Endometrial microvascular endothelial cells (primary cell): ENCODE data around the gene SSTR4. TPM values are rescaled to one million over a fixed set of nuclear protein-coding genes. Genes with fewer than 3 reads are reported as not detected.
"Not testable (repeated sequence)": the region's sequence is repeated elsewhere in the genome, so short reads cannot be mapped to it uniquely, and the experiment has no call there.

ENCODE experiments used
- in situ Hi-C: cut with HindIII; loops from 2 replicates; pipeline ENCODE4 v1.10.0; 2017; ENCODE audit warnings: low sequenced_read_pairs, low pct_unique_long_range_greater_than_20kb; ENCODE audit errors: inconsistent ontology term
- total RNA-seq: library from RNA; depleted of rRNA; stranded (reverse); fragments of >200 nt; gene quantifications from one replicate; pipeline ENCODE4 v1.2.3, GENCODE V29; 2015; ENCODE audit errors: inconsistent ontology term

SSTR4 gene
- total RNA-seq, 1 donor from 2014 or later, result not detected

DNA sequence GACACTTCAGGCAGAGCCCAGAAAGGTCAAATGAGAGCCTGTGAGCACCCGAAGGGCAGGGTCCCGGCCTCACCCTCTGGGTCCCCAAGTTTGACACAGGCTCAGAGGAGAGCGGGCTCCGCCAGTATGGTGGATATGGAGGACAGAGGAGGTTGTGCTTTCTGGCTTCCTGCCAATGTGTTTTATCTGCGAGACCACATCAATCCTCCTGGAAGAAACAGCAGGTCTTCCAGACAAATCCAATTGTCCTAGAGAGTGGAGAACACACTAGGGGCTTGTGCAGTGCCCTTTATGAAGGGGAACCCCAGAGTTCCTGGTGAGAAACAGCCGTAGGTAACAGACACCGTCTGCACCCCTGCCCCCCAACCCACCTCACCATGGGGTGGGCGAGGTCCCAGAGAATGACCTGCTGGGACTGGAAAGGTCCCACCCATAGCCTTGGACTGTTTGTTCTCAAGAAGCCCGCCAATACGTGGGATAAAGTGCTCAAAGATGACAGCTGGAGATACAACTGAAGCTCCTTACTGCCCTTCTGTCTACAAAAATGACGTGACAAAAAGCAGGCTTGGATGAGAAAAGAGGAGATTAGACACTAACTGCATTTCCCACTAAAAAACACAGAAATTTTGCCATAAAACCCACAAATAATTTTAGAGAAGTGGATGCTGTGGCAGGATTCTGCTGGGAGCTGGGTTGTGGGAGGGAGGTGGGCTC lies 23.9 kb upstream of the SSTR4 start:
- in situ Hi-C loops, result no loop called here

DNA sequence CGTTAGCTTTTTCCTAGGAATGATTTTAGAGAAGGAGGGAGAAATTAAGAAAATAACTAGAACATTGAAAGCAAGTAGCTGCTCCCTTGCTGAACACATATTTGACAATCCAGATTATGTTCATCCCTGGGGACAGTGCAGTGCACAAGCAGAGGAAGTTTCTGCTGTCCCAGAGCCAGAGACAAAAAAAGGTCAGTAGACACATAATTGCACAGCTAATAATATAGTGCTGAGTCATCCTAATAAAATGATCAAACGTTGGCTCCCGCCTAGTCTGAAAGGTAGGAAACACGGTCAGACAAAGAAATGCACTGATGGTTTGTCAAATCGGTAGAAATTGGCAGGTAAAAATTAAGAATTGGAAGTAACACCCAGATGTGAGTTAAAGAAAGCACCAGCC lies 21.7 kb upstream of the SSTR4 start:
- in situ Hi-C loops, result no loop called here

DNA sequence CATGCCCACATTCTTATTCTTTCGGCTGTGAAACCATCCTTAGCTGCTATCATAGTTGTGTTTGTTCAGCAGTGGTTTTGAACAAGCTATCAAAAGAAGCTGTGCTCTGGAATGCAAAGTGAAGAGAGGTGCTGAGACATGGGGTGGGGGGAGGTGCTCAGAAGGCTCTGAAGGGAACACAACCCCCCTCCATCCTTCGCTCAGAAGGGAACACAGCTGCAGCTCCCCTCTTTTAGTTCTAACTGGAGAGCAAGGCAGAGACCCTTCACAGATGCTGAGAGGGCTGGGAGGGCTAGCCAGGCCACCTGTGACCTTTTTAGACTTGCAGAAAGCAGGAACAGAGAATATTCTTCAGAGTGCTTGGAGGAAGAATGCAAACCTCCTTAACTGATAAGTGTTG lies 17.6 kb upstream of the SSTR4 start:
- in situ Hi-C loops, result no loop called here

DNA sequence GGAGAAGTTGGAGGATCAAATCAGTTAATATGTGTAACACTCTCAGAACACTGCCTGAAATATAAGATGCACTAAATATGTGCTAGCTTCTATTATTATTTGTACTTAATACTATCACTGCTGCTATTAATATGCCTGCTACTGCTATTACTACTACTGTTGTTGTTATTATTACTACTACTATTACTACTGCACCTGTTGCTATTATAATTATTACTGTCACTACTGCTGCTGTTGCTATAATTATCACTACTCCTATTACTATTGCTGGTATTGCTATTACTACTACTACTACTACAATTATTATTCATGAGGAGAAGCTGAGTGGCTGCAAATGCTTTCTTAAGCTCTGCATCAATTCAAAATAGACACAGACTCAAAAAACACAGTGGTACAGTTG lies 16.7 kb upstream of the SSTR4 start:
- in situ Hi-C loops, result no loop called here

DNA sequence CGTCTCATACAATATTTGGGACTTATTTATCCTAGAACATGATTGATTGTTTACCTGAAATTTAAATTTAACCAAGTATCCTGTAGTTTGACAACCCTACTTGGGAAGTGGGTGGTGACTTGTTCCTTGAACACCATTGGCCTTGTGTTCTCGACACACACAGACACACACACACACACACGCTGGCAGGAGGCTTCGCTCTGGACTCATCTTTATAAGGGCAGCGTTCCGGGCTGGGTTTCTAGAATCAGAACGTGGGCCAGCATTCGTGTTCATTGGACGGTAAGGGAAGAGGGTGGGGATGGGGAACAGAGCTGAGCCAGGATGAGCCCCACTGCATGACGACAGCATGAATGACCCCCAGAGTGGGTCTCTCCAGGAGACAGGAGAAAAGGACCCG lies 16.2 kb upstream of the SSTR4 start:
- in situ Hi-C loops, result no loop called here

DNA sequence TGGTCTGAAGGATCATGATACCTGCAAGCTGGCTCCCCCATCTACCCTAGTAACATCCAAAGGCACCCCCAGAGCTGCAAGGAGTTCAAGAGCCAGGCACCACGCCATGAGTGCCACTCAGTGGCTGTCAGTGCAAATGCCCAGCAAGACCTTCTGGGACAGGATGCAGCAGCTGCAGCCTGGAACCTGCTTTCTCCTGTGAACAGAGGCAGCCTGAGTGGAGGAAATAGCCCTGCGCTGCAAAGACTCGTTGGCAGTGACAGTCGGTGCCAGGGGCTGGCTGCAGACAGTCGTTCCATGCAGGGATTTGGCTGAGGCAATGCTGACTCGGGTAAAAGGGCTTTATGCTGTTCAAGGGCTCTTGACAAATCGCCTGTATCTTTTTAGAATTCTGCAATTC lies 15.7 kb upstream of the SSTR4 start:
- in situ Hi-C loops, result no loop called here

DNA sequence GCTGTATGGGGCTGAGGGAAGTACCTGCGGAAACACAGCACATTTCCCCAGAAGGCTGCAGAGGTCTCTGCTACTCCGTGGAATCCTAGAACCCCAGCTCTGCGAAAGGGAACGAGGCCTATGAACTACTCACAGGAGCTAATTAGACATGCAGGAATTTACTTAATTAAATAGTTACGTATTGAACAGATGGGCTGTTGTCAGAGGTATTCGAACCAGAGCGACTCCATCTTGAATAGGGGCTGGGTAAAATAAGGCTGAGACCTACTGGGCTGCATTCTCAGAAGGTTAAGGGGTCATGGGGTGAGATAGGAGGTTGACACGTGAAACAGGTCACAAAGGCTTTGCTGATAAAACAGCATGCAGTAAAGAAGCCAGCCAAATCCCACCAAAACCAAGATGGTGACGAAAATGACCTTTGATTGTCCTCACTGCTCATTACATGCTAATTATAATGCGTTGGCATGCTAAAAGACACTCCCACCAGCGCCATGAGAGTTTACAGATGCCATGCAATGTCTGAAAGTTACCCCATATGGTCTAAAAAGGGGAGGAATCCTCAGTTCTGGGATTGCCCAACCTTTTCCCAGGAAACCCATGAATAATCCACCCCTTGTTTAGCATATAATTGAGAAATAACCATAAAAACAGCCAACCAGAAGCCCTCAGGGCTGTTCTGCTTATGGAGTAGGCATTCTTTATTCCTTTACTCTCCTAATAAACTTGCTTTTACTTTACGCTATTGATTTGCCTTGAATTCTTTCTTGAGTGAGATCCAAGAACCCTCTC lies 14.7 kb upstream of the SSTR4 start:
- in situ Hi-C loops, result no loop called here

DNA sequence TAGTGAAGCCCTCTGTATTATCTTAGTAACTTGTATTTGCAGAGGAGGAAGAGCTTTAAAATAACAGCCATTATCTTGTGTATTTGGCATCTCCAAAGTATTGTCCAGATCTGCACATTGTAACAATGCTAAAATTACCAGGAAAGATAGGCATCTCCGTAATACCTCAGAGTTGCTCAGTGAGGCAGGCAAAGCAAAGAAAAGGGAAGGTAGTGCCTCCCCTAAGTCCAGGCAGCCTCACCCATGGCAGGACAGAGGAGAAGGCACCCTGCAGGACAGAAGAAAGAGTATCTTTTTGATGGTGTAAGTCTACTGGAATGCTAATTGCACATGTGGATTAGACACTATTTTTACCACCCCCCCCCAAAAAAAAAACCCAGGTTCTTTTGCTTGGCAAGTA lies 13.6 kb upstream of the SSTR4 start:
- in situ Hi-C loops, result no loop called here

DNA sequence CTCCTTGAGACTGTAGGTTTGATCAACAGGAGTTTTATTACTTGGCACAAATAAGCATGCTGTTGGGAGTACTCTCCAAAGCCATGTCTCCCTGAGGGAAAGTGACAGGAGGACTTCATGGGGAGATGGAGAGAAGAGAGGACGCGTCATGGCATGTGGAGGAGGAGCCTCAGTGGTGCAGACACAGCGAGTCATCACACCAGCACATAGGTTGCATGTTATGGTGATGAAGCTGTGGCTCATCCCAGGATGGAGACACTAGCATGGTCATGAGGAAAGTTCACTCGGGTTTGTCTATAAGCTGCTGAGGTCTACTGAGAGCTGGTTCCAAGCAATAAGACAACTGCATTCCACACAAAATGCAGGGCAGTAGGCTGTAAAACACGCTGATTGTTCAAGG lies 13.2 kb upstream of the SSTR4 start:
- in situ Hi-C loops, result no loop called here

DNA sequence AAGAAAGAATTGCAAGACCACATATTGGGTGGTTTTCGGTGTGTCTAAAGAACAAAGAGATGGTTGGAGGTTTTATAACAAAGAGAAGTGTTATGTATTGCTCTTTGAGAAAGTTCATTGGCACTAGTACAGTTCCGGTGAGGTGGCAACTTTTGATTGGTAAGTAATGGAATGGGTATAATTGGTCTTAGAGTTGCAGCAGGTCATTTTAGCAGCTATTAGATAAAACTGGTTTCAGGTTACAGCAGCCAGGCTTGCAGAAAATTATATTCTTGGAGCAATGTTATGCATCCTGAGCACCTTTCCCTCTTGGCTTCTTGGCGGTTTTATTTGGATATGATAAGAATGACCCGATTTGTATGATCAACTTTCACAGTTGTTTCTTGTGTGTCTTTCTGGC lies 12.3 kb upstream of the SSTR4 start:
- in situ Hi-C loops, result no loop called here

DNA sequence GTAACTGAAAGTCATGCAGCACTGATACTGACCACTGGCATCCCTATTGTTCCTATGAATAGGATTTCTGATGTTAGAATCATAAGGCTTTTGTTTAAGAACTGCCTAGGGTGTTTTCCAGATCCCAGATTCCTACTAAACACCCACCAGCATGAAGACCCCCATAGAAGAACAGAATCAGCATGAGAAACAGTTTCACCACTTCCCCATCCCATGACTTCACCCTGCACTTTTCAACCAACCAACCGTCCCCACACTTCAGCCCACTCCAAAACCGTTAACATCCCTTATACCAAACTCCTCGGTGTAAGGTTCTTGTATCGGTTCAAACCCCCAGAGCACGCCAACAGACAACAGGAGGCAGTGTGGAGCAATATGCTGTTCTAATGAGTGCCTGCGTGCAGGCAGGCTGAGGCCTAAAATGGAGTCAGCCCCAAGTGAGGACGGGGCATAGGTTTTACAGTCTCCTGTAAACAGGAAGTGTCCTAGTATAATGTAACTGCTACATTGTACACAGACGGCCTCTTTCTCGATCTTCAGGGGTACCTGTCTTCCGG lies 11.4 kb upstream of the SSTR4 start:
- in situ Hi-C loops, result no loop called here

DNA sequence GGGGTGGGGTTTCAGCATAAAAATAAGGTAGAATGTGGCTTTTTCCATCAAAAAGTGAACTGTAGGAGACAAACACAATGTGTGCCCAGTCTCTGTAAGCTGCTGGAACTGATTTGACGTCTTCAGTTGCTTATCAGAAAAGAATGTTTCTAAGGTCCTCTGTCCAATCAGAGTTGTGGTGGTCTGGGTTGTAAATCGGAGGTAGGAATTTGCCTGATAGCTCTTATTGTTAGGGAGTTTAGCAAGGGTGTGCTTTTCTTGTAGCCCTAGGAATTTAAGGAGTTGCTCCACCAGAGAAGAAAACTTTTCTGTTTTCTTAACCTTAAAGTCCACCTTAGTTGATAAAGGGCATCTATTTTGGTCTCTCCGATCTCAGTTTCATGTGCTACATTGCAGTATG lies 10.4 kb upstream of the SSTR4 start:
- in situ Hi-C loops, result no loop called here

DNA sequence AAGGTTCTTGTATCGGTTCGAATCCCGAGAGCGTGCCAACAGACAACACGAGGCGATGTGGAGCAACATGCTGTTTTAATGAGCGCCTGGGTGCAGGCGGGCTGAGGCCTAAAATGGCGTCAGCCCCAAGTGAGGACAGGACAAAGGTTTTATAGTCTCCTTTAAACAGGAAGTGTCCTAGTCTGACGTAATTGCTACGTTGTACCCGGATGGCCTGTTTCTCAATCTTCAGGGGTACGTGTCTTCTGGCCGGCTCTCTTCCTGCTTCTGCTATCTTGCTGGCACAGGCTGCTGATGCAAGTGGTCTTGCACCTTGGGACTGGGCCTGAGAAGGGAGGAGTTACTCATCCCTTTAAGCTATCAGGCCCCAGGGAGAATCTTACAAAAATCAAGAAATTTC lies 9.6 kb upstream of the SSTR4 start:
- in situ Hi-C loops, result not testable (repeated sequence)

DNA sequence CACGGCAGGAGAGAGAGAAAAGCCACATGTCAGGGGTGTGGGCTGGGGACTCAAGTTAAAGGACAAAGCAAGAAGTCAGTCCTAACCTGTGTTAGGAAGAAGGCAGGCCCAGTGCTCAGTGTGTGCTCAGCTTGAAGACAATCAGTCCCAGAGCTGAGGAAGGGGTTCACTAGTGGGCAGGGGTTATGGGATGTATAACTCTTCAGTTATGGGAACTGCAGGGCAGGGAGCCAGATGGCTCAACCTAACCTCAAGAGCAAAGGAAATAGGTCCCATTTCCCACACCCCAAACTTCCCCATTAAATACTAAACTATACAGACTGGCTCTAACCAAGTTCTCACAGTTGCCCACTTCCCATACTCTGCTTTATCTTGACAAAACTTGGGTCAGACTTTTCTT lies 7.4 kb upstream of the SSTR4 start:
- in situ Hi-C loops, result no loop called here

DNA sequence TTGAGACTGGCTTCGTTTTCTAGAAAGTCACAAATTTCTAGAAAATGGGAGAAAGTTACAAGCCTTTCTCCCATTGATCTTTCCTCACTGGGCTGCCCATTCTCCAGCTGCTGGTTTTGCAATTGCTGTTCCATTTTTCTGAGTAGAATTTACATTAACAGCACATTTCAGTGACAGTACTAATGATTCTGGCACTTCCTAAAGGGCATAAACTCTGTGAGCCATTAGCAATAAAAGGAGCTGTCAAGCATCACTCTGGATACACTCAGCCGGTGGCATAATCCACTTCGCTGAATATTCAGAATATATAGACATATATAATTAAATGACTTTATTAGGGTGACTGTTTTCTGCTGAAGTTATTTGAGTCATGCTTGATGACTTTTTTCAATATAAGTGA lies 6.7 kb upstream of the SSTR4 start:
- in situ Hi-C loops, result no loop called here

DNA sequence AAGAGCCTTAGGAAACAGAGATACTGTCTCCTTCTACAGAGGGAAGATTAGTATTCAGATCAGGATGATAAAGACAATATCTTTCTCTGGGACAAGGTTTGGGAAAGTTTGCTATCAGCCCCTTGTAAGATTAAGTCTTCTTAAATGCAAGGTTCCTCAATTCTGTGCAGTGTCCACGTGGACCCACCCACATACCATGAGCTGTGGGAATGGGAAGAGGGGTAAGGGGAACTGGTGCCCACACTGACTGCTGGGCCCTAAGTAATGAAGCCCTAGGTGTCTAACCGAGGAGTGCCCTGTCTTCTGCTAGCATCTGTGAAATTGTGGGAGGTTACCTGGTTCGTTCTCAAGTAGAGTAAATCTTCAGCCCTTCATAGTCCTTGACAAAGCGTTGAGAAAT lies 5.8 kb upstream of the SSTR4 start:
- in situ Hi-C loops, result no loop called here

DNA sequence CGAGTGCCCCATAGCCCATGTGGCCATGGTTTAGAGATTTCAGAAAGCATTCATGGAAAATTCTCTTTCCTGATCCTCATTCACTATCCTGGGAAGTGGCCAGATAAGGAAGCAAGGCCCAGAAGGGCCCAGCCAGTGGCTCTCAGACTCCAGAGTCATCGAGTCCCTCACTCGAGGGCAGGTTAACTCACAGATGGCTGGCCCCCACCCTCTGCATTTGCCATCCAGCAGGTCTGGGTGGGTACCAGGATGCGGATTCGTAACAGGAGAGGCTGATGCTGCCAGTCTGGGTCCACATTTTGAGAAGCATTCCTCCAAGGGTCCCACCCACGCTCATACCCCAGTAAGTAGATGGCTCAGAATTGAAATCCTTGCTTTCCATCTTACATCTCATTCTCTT lies 3.8 kb upstream of the SSTR4 start:
- in situ Hi-C loops, result no loop called here

DNA sequence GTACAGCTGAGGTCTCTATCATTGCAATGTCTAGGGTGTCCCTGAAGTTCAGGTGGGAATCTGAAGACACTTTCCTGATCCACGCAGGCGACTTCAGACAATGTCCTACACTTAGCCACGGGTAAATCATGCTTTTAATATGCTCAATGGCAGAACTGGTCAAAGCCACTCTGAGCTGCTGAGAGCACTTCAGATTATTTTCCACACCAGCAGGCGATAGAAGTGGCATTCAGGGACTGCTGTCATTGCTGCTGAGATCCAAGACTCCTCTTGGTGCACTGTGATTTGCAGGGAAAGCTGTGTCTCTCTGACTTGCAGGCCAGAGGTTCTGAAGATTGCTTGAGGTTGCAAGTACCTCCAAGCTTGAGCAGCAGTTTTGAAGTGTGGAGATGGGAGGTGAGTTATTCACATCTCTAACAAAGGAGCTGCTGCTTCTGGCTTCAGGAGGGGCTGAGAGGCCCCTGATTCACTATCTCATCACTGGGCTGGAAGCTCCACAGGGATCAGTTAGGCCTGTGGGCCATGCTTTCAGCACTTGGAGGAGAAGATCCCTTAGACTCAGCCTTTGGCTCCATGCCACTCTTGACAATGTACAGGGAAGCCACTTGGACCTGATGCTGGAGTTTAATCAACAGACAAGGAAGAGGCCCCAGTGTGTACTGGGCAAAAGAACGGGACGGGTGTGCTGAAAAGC lies 2.9 kb upstream of the SSTR4 start:
- in situ Hi-C loops, result no loop called here

DNA sequence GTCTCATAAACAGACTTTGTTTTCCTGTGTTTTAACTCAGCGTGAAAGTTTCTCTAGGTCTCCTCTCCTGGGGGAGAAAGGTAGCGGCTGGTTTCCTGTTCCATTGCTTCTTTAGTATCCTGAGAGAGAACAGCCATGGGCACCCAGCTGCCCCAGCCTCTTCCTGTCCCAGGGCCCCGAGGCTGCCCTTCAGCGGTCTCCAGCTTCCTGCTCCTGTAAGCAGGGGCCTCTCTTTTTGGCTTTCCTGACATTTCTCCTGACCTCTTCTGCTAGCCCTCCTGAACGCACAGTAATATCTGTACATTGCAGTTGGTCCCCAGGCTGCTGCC lies 2.4 kb upstream of the SSTR4 start:
- in situ Hi-C loops, result no loop called here

DNA sequence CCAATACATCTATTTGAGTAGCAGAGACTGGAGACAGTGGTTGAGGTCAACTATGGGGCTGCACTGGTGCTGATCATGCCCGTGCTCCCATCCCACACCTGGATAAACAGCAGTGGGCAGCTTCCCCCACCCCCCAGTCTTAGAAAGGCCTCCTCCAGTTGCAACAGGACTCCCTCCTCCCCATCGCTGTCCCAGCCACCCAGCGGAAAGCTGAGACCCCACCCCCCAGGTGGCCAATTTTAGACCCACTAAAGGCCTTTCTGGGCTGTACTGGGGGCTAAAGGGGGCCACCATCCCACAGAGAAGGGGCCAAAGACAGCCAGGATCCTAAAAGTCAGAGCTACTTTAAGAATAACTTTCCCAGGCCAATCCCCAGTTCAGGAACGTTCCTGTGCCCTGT lies 1.2 kb upstream of the SSTR4 start:
- in situ Hi-C loops, result no loop called here
